Hepatocyte (in vitro differentiated cells): ENCODE results near the gene EXOC4.

Source experiments
- CTCF ChIP-seq: fragments of 200-600 bp; sonication (generic); IDR thresholded peaks from 2 replicates; pipeline ENCODE4 v1.5.1; 2016; ENCODE audit warnings: antibody characterized with exemption, mild to moderate bottlenecking; ENCODE audit not compliant: poor library complexity
- EZH2 ChIP-seq: fragments of 200-600 bp; sonication (generic); IDR thresholded peaks from 2 replicates; pipeline ENCODE4 v1.6.1; 2016; ENCODE audit warnings: antibody characterized with exemption, mild to moderate bottlenecking, borderline replicate concordance

GRCh38 chr7:133821171-133821570 is 568.3 kb downstream of the EXOC4 start:
- TF ChIP-seq CTCF, result no peak
- no peak for TF ChIP-seq EZH2
